Measurements from ENCODE around the gene NELFCD. TPM values are rescaled to one million over a fixed set of nuclear protein-coding genes. Genes with fewer than 3 reads are reported as not detected.

Gene NELFCD
- total RNA-seq, 1 donor from 2014 or later, result 37.6 TPM

DNA sequence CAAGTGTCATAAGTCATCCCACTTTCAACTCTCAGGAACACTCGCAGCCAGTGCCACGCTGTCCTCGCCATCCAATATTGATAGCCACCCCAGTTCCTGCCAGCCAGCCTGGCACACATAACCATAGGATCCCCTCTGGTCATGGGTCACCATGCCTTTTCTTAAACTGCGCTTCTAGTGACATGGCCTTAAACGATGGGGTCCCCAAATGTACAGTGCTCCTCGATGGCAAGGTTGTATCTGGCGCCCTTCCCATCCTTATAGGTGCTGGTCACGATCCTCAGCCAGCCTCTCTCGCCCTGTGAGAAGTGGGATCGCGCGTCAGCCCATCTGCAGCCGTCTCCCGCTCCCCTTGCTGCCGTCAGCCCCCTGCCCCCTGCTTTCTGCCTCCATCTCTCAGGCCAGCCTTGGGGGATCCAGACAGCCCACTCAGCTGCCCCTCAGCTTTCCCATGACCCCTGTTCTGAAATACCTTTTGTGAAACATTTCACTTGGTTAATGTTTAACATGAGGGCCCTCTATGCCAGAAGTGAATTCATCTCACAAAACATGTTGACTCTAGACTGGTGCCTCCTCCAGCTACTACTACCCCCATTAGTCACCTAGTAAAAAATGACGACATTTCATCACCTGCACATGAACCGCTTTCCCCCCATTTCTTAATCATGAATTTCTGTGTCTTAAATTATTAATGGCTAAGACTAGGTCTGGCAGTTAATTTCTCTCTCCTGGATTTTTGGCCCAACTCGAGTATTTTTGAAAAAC is 14.6 kb downstream of the NELFCD start:
- TF ChIP-seq, protein P1, sequence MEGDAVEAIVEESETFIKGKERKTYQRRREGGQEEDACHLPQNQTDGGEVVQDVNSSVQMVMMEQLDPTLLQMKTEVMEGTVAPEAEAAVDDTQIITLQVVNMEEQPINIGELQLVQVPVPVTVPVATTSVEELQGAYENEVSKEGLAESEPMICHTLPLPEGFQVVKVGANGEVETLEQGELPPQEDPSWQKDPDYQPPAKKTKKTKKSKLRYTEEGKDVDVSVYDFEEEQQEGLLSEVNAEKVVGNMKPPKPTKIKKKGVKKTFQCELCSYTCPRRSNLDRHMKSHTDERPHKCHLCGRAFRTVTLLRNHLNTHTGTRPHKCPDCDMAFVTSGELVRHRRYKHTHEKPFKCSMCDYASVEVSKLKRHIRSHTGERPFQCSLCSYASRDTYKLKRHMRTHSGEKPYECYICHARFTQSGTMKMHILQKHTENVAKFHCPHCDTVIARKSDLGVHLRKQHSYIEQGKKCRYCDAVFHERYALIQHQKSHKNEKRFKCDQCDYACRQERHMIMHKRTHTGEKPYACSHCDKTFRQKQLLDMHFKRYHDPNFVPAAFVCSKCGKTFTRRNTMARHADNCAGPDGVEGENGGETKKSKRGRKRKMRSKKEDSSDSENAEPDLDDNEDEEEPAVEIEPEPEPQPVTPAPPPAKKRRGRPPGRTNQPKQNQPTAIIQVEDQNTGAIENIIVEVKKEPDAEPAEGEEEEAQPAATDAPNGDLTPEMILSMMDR (IDR thresholded peaks at IDR 0.05), result no peak
- no peak for DNase-seq (ENCODE audit: low spot score)
- peaks cover 30% of the 10 kb centered on the region for H3K36me3 Mint-ChIP-seq (ENCODE audit: low read depth)
- peaks cover 8% of the 10 kb centered on the region for H3K4me1 Mint-ChIP-seq (ENCODE audit: low read depth)
- no peak overlapping the region for H3K4me3 Mint-ChIP-seq (ENCODE audit: unreplicated experiment)
- H3K9me3 Mint-ChIP-seq (ENCODE audit: low read depth), result no peaks in the 10 kb centered on the region
- no peak overlapping the region for H3K27ac Mint-ChIP-seq (ENCODE audit: unreplicated experiment)
- no peaks in the 10 kb centered on the region for H3K27me3 Mint-ChIP-seq (ENCODE audit: low read depth)

DNA sequence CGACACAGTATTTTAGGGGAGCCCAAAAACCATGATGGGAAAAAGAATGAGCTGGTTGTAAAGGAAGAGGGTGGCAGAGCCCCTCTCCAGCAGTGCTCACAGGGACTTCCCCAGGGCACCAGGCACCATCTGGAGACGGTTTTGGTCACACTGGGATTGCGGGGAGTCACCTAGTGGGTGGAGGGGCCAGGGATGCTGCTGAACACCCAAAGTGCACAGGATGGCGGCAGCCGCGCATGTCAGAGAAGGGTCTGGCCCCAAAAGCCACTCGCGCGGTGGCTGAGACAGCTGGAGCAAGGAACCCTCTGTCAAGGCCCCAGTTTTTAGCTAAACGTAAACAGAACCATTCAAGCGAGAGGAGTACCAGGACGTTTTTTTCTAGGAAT is 15.2 kb downstream of the NELFCD start:
- peaks cover 8% of the 10 kb centered on the region for H3K4me1 Mint-ChIP-seq (ENCODE audit: low read depth)

DNA sequence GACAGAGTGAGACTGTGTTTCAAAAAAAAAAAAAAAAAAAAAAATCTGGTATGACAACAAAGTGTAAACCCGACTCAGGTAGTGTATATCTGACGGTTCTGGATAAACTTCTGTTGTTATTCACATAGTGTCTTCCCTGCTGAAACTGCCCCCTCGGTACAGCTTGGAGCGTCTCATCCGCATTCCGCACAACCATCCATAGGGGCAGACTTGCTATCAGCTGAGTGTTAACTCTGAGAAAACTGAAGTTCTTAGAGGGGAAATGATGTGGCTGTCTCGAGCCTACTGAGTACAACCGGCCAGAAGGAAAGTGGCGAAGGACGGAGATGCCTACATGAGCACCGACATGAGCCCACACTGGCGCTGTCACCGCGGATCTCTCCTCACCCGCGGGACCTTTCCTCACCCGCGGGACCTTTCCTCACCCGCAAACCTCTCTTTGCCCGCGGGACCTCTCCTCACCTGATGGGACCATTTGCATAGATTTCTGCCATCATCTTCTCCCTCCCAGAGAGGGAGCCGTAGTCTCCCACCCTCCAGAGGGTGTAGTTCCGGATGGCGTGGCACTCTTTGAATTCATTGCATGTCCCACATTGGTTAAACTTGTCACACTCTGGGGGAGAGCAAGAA is 16.2 kb downstream of the NELFCD start:
- Mint-ChIP-seq H3K4me1 (ENCODE audit: low read depth) (peaks cover 8% of the 10 kb centered on the region), H3K27ac (ENCODE audit: unreplicated experiment) (peak overlapping the region; percentile 36), H3K27me3 (ENCODE audit: low read depth) (no peaks in the 10 kb centered on the region), H3K4me3 (ENCODE audit: unreplicated experiment) (no peak overlapping the region), H3K9me3 (ENCODE audit: low read depth) (no peaks in the 10 kb centered on the region), H3K36me3 (ENCODE audit: low read depth) (peaks cover 25% of the 10 kb centered on the region)
- TF ChIP-seq, protein P1 (IDR thresholded peaks at IDR 0.05), result no peak
- no peak for DNase-seq (ENCODE audit: low spot score)

More for the DNA sequence above, 15.2 kb downstream of the NELFCD start:
- no peaks in the 10 kb centered on the region for H3K27me3 Mint-ChIP-seq (ENCODE audit: low read depth)
- H3K4me3 Mint-ChIP-seq (ENCODE audit: unreplicated experiment), result no peak overlapping the region
- TF ChIP-seq, protein P1 (IDR thresholded peaks at IDR 0.05), result no peak
- no peaks in the 10 kb centered on the region for H3K9me3 Mint-ChIP-seq (ENCODE audit: low read depth)
- no peak for DNase-seq (ENCODE audit: low spot score)
- H3K27ac Mint-ChIP-seq (ENCODE audit: unreplicated experiment), result no peak overlapping the region
- H3K36me3 Mint-ChIP-seq (ENCODE audit: low read depth), result peaks cover 27% of the 10 kb centered on the region

DNA sequence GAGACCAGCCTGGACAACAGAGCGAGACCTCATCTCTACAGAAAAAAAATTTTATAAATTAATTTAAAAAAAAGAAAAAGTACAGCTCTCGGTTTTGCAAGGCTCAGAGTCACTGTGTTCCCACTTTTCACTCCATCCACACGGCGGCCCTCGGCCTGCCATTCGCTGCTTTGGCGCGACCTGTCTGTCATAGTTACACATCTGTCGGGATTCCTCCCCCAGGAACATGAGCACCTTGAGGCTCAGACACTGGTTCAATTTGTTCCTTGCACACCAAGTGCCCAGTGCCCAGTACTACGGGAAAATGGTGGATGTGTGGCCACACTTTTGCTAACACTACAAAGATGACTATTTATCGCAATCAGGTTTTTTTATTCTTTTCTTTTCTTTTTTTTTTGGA is 17.6 kb downstream of the NELFCD start:
- peaks cover 25% of the 10 kb centered on the region for H3K36me3 Mint-ChIP-seq (ENCODE audit: low read depth)
- H3K4me3 Mint-ChIP-seq (ENCODE audit: unreplicated experiment), result no peak overlapping the region
- no peak for DNase-seq (ENCODE audit: low spot score)

DNA sequence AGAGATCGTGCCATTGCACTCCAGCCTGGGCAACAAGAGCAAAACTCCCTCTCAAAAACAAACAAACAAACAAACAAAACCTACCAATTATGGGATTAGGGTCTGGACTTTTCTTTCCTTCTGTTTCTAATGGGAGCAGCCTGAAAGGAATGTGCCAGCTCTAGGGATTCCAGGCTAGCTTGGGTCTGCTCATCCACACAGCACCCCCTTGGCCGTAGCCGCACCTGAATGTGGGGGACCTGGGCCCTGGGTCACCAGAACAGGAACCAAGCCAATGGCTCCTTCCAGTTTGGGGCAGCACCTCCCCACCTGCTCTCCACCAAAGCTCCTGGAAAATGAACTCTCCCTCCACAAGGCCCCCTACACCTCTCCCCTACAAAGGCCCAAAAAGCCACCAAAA is 19.3 kb downstream of the NELFCD start:
- peaks cover 17% of the 10 kb centered on the region for H3K36me3 Mint-ChIP-seq (ENCODE audit: low read depth)
- H3K27ac Mint-ChIP-seq (ENCODE audit: unreplicated experiment), result no peak overlapping the region
- H3K4me1 Mint-ChIP-seq (ENCODE audit: low read depth), result peaks cover 20% of the 10 kb centered on the region
- H3K27me3 Mint-ChIP-seq (ENCODE audit: low read depth), result no peaks in the 10 kb centered on the region
- H3K4me3 Mint-ChIP-seq (ENCODE audit: unreplicated experiment), result no peak overlapping the region
- TF ChIP-seq, protein P1 (IDR thresholded peaks at IDR 0.05), result no peak
- DNase-seq (ENCODE audit: low spot score), result no peak
- no peaks in the 10 kb centered on the region for H3K9me3 Mint-ChIP-seq (ENCODE audit: low read depth)

More for the DNA sequence above, 17.6 kb downstream of the NELFCD start:
- Mint-ChIP-seq H3K27ac (ENCODE audit: unreplicated experiment) (no peak overlapping the region), H3K27me3 (ENCODE audit: low read depth) (no peaks in the 10 kb centered on the region), H3K9me3 (ENCODE audit: low read depth) (no peaks in the 10 kb centered on the region), H3K4me1 (ENCODE audit: low read depth) (peaks cover 5% of the 10 kb centered on the region)
- TF ChIP-seq, protein P1 (IDR thresholded peaks at IDR 0.05), result no peak

All from chondrocyte (in vitro differentiated cells).